Ovary (tissue), 3 donors: Measurements from ENCODE around the gene BRK1.

Experiments
- POLR2A ChIP-seq: fragments of 450-650 bp; IDR thresholded peaks from one replicate; pipeline ENCODE4 v1.6.1; 2017; ENCODE audit warnings: antibody characterized with exemption, mild to moderate bottlenecking, moderate library complexity
- TF ChIP-seq, protein P1 (sequence below), 3 donors: fragments of 450-650 bp in 2 of 3; fragments of 200-600 bp in 1 of 3; IDR thresholded peaks; one replicate each; pipeline versions ENCODE4 v1.5.1 to v1.8.0; 2016 to 2022; ENCODE audit warnings: antibody characterized with exemption in 3 of 3, mild to moderate bottlenecking in 1 of 3
- donor health status: DM: no; HTN: no; CAD: no.

- TF ChIP-seq, protein P1, sequence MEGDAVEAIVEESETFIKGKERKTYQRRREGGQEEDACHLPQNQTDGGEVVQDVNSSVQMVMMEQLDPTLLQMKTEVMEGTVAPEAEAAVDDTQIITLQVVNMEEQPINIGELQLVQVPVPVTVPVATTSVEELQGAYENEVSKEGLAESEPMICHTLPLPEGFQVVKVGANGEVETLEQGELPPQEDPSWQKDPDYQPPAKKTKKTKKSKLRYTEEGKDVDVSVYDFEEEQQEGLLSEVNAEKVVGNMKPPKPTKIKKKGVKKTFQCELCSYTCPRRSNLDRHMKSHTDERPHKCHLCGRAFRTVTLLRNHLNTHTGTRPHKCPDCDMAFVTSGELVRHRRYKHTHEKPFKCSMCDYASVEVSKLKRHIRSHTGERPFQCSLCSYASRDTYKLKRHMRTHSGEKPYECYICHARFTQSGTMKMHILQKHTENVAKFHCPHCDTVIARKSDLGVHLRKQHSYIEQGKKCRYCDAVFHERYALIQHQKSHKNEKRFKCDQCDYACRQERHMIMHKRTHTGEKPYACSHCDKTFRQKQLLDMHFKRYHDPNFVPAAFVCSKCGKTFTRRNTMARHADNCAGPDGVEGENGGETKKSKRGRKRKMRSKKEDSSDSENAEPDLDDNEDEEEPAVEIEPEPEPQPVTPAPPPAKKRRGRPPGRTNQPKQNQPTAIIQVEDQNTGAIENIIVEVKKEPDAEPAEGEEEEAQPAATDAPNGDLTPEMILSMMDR (IDR thresholded peaks at IDR 0.05) = no peak
- no peak for TF ChIP-seq POLR2A
Measured at GRCh38 chr3:10093678-10094077, 21.8 kb upstream of the BRK1 start.
